ENCODE data around the gene HIRA.

DNA sequence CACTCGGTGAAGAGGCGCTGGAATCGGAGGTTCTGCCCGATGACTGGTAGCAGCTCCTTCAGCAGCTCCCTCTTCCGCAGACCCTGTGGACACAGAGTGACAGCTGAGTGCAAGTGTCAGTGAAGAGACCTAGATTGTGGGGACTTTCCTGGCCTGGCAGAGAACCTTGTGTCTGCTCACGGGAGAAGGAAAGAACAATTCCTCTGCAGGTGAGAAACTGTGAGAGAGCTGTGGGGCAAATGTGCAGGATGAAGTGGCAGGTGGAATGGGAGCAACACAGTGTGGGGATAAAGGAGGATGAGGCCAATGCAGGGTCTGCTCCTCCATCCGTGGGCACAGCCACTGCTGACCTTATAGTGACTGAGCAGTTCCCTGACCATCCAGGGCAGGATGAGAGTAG, 100.1 kb downstream of the HIRA start:
- no peak for TF ChIP-seq KDM1A (IDR thresholded peaks at IDR 0.05; ENCODE audit: borderline replicate concordance, low read length)
- no peak for TF ChIP-seq PHF8 (conservative IDR thresholded peaks at IDR 0.05; ENCODE audit: low read depth, low read length)
- no peak for TF ChIP-seq CTCF (IDR thresholded peaks at IDR 0.05; ENCODE audit: control extremely low read depth in 1 of 3, insufficient read depth in 1 of 3, low read depth in 1 of 3, low read length in 3 of 3)
- TF ChIP-seq EP300 (IDR thresholded peaks at IDR 0.05; ENCODE audit: borderline replicate concordance in 1 of 2, low read depth in 2 of 2, low read length in 2 of 2), result no peak
- no peak for TF ChIP-seq TCF12 (IDR thresholded peaks at IDR 0.05; ENCODE audit: low read depth, low read length)
- TF ChIP-seq EZH2 (IDR thresholded peaks at IDR 0.05; ENCODE audit: low read depth, low read length, severe bottlenecking), result no peak
- no peak for TF ChIP-seq TAF1 (IDR thresholded peaks at IDR 0.05; ENCODE audit: low read depth, low read length)
- TF ChIP-seq JUN (IDR thresholded peaks at IDR 0.05; ENCODE audit: low read depth, low read length), result no peak
- no peak for TF ChIP-seq POLR2A (IDR thresholded peaks at IDR 0.05; ENCODE audit: control extremely low read depth in 1 of 2, low read depth in 2 of 2, low read length in 2 of 2)
- TF ChIP-seq TEAD4 (IDR thresholded peaks at IDR 0.05; ENCODE audit: low read depth, low read length), result no peak
- no peak for TF ChIP-seq CHD2 (IDR thresholded peaks at IDR 0.05; ENCODE audit: low read length)
- TF ChIP-seq POLR2AphosphoS5 (IDR thresholded peaks at IDR 0.05; ENCODE audit: low read depth, low read length), result no peak
- no peak for TF ChIP-seq FOSL1 (IDR thresholded peaks at IDR 0.05; ENCODE audit: insufficient read depth, low read depth, low read length)
